GM19240 (cell line): Measurements from ENCODE around the gene TFR2.
A peak's percentile ranks its signal among the peaks of the same experiment; 100 is the strongest.

Experiments
- DNase-seq: peaks from one replicate; pipeline ENCODE4 v3.0.0; 2011; ENCODE audit warnings: low spot score; ENCODE audit not compliant: insufficient read length

Gene TFR2

GRCh38 chr7:100586266-100587025 lies 54.9 kb downstream of the TFR2 start, which contains the start of gene FBXO24:
TSS of gene FBXO24 (plus strand) at chr7:100586328. CDS start at chr7:100586626, 298 bp downstream.
- peak; percentile 99 for DNase-seq

DNA sequence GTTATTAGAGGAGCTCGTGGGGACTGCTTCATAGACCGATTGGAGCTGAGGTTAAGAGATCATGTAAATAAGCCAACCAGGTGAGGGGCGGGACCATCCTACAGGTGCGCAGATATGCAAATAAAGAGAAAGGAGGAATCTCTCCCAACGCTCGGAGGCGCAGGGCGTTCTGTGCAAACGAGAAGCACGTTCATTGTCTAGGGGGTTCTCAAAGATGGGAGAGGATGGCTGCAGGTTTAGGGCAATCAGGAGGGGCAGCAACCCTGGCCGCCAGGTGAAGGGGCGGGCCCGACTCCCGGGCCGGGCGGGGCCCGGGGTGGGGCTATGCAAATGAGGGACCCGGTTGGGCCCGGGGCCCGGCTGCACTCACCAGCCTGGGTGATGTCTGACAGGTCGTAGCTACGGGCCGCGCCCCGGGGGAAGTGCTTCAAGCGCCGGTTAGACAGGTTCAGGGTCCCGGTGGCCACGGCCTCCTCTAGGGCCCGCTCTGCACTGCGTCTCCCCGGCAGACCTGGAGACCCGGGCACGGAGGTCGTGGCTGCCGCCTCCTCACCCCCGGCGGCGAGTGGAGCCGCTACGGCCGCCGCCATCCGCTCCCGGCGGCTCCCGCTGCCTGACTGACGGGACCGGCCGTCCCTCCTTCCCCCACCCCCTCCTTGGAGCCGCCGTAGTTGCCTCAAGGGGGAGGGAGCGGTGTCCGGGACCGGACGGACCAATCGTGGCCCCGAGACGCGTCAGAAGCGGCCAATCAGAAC lies 55.7 kb downstream of the TFR2 start, which contains the start of gene LRCH4:
Gene LRCH4, minus strand, starts transcription at position 619 of the 755 bp plus-strand sequence. Its CDS starts 29 bp downstream, at position 590.
- no peak for DNase-seq

DNA sequence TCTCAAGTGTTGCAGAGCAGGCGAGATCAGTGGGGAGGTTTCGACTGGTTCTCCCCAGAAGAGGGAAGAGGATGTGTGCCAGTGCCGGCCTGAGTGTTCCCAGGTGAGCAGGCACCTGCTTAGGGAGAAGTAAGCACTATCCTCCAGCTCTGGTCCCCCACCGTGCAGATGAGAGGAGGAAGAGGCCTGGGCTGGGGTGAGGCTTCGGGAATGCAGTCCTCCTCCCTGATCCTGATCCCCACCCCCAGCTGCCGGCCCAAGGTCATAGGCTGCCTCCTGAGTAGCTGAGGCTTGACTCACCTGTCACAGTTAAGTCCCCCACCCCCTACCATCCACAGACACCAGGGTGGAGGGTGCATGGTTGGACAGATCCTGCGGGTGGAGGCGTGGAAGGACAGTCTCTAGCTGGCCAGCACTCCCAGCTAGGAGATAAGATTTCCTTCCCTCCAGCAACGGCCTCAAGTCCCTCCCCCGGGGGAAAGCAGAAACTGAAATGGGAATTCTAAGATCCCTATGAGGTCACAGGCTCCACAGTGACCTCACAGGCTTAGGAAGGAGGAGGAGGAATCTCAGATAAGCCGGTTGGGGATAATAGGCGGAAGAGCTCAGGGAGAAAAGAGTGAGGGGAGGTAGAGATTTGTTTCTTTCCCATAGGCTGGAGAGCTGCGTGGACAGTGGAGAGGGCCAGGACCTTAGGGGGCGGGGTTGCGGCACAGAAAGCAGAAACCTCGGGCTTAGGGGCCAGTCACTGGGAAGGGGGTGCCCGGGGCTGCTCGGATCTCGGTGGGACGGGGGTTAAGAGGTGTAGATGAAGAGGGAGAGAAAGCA lies 56.5 kb downstream of the TFR2 start:
- no peak for DNase-seq

DNA sequence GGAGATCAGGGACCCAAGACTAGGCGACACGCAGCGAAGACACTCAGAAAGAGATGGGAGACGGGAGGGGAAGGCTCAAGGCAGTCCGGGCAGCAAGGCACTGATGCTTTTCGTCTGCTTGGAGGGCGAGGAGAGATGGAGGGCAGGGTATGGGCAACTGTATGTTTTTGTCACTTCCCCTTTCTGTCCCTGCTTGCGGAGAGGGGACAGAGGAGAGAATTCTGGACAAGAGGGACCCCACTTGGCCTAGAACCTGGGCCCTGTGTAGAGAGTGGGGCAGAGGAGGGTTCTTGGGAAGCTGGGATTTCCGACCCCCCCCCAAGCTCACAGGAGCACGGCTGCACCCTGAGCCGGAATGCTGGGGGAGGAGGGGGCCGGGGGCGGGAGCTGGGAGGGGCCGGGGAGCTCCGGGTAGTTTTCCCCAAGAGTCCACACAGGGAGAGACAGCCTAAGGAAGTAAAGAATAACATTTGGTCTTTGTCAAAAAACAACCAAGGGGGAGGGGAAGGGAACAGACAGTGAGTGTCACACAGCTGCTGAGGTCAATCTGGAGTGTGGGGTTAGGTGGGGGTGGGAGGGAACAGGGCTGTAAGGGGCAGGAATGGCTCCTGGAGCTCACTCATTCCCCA lies 57.2 kb downstream of the TFR2 start:
- DNase-seq, result no peak

GRCh38 chr7:100583132-100584053 lies 58.0 kb downstream of the TFR2 start:
- no peak for DNase-seq

GRCh38 chr7:100582650-100583049 lies 58.7 kb downstream of the TFR2 start:
- no peak for DNase-seq

DNA sequence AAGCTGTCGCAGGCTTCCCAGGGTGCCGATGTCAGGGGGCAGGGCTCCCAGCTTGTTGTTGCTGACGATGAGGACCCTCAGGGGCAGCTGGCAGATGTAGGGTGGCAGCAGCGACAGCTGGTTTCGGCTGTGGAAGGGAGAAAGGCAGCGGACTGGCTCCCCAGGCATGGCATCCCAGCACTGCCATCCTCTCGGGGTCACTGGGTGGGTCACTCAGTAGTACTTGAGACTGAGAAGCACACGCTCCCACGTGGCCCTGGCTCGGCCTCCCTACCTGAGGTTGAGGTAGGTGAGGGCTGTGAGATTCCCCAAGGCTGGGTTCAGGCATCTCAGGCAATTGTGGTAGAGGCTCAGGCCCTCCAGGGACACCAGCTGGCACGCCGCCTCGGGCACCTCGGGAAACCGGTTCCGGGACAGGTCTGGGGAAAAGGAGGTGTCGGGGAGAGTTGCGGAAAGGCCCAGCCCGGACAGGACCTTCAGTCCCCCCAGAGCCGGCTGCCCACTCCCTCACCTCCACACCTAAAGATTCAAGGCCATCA lies 59.2 kb downstream of the TFR2 start:
- no peak for DNase-seq

- DNase-seq, result no peak
These were observed 60.7 kb downstream of the TFR2 start for GRCh38 chr7:100580466-100581283.

DNA sequence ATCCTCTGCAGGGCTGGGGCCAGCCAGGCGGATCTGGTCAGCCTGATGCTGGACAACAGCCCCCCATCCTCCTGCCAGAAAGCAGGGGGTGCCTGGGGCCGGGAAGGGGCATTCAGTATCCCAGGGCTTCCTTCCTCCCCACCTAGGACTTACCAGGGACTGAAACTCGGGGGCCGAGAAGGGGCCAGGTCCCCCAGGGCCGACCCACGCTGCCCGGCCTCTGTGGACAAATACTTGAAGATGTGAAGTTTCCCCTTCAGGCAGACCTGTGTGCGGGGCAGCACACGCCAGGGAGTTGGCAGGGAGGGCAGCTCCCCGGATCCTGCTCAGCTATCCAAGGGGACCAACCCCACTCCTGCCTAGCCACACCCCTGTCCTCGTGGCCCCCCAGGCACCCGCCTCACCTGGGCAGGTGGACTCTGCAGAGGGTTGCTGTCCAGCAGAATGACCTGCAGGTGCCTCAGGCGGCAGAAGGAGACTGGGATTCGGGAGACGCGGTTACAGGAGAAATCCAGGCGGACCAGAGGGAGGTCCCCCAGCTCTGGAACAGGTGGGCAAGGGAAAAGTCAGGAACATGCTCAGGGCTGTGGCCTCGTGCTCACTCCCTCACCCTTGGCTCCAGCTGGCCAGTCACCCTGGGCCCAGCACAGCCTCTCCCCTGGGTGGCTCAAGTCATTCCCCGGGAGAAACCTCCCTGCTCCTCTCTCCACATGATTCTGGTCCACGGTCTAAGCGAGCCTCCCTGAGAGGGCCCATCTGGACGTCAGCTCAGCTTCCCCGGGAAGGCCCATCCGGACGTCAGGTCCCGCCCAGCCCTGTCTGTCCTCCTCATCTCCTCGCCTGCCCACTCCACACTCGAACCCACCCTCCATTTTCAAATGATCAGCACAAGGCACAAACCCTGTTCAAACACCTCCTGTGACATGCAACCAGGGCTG lies 62.8 kb downstream of the TFR2 start:
- no peak for DNase-seq

- DNase-seq, result no peak
These were observed 63.8 kb downstream of the TFR2 start for GRCh38 chr7:100577507-100577906.

- DNase-seq, result no peak
These were observed 64.2 kb downstream of the TFR2 start for GRCh38 chr7:100577103-100577502.

DNA sequence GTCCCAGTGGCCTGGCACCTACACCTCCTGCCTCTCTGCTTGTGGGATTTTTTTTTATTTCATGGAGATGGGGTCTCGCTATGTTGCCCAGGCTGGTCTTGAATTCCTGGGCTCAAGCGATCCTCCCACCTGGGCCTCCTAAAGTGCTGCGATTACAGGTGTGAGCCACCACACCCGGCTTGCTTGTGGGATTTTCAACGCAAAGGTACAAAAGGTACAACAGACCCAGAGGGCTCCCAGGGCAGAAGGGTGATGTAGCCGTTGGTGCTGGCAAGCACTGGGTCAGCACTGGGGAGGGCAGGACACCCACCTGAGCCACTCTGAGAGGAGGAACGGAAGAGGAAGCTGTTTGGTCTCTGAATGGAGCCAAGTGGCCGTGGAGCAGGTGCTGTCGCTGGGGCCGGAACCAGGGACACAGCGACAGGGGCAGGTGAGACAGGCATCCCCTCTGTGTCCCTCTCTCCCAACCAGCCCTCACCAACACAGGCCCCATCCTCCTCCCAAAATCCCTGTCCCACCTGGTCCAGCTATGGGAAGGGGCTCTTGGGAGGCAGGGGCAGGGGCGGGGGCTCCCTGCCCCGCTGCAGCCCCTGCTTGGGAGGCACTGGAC lies 64.9 kb downstream of the TFR2 start:
- DNase-seq, result no peak

GRCh38 chr7:100575746-100576383 lies 65.5 kb downstream of the TFR2 start:
- no peak for DNase-seq

GRCh38 chr7:100575206-100575631 lies 66.1 kb downstream of the TFR2 start:
- no peak for DNase-seq

- no peak for DNase-seq
These were observed 66.8 kb downstream of the TFR2 start for GRCh38 chr7:100574362-100575205.
